HG02973 (cell line): ENCODE results near the gene SLC25A10.
"Not testable (repeated sequence)": the region's sequence is repeated elsewhere in the genome, so short reads cannot be mapped to it uniquely, and the experiment has no call there.

Experiments
- ATAC-seq: cut with Tn5 transposase; IDR thresholded peaks from one replicate; pipeline ENCODE4 v1.9.1; 2021; ENCODE audit warnings: moderate library complexity; ENCODE audit not compliant: unreplicated experiment

Gene SLC25A10

DNA sequence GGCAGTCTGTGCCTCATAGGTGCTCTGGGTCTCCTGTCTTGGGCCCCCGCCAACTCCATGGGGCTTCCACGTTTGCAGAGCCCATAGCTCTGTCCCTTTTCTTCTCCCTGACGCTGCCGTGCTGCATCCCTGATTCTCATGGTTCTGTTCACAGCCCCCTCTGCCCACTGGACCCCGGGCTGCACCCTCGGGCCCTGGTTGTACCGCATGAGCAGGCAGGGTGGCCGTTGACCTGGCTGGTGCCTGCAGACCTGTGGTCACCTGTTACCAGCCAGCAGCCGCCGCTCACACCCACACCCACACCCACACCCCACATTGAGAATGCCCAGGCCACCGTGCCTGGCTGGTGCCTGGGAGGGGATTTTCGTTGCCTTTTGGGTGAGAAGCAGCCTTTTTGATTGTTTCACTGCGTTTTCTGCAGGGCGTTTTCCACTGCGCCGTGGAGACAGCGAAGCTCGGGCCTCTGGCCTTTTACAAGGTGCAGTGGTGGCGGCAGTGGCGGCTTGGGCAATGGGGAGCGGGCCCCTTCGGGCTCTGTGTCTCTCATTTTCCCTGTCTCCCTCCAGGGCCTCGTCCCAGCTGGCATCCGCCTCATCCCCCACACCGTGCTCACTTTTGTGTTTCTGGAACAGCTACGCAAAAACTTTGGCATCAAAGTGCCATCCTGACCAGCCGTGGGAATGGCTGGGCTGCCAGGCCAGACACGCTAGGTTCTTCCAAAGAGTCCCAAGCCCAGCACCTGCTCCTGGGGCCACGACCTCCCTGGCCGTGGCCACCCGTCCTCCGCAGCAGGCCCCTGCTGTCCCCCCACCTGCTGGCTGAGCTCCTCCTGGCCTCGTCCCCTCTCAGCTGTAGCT lies 7.6 kb downstream of the SLC25A10 start:
- ATAC-seq: no peak

DNA sequence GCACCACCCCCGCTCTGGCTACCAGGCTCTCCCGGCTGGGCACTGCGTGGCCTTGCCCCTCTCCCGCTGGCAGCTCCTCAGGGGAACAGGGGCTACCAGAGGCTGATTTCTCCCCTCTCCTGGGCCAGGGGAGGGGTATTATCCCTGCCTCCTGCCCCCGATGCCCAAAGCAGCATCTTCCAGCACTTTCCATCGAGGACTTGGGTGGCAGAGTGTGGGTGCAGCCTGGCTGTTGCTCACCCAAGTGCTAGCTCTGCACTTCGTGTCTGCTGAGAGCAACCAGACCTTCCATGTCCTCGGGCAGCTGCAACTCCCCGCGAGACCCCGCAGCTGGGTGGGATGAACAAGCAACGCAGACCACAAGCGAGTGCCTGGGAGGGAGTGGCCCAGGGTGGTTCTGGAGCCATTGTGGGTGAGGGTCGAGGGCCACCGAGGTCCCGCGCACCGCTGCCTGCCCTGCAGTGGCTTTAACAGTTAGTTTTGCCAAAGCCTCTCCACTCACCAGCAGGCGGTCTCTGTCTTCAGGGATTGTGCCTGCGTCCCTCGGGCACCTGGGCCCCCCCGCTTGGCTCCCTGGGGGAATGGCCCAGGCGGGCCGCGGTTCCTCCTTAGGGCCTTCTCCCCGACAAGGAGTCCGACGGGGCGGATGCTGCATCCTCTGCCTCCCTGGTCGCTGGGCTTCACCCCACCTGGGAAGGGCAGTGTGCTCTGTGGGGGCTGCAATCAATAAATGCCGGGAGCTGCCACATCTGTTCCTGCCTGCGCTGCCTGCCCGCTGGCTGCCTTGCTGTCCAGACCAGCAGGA lies 8.4 kb downstream of the SLC25A10 start:
- no peak for ATAC-seq

DNA sequence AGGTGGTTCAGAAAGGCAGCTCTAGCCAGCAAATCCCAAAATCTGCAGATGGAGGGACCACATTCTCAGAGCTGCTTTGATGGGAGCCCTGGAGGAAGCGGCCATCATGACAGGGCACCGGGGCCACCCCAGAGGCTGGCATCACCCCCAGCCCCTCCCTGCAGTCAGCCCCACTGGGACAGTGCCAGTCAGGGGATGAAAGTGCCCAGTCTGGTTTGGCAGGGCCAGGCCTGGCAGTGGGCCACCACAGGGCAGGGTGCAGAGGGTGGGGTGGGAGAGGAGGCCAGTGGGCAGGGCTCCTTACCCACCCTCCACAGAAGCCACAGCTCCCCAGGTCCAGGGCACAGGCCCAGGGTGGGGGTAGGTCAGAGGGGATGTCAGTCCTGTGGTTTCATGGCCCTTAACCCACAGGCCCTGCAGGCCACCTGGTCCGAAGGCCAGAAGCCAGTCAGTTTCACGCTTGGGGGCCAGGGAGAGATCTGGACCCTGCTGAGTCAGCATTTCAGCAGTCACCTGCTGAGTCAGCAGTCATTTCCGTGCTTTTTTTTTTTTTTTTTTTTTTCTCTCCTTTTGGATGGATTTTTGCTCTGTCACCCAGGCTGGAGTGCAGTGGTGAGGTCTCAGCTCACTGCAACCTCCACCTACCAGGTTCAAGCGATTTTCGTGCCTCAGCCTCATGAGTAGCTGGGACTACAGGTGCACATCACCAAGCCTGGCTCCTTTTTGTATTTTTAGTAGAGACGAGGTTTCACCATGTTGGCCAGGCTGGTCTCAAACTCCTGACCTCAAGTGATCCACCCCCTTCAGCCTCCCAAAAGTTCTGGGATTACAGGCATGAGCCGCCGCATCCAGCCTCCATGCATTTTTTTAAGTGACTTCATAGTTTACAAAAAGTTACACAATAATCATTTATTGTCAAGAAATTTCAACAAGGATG lies 10.4 kb downstream of the SLC25A10 start:
- no peak for ATAC-seq

DNA sequence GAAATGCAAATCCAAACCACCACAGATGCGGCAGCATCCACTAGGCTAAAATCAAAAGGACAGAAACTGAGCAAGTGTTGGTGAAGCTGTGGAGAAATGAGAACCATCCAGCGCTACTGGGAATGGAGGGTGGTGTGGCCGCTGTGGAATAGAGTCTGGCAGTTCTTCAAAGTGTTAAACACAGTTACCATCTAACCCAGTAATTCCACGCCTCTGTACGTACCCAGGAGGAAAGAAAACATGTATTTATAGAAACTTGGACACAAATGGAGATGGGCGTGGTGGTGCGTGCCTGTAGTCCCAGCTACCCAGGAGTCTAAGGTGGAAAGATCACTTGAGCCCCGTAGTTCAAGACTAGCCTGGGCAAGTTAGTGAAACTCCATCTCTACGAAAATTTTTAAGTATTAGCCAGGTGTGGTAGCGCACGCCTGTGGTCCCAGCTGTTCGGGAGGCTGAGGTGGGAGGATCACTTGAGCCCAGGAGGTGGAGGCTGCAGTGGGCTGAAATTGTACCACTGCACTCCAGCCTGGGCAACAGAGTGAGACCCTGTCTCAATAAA lies 11.6 kb downstream of the SLC25A10 start:
- no peak for ATAC-seq

DNA sequence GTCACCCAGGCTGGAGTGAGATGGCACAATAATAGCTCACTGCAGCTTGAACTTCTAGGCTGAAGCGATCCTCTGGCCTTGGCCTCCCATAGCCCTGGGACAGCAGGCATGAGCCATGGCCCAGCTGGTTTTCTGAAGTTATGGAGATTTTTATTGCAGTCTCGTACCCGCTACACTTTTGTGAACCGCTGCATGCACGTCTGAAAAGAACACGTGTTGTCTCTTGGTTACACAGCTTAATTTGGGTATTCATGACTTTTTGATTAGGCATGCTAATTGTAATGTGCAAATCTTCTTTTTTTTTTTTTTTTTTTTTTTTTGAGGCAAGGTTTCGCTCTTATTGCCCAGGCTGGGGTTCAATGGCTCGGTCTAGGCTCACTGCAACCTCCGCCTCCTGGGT lies 13.4 kb downstream of the SLC25A10 start:
- ATAC-seq: no peak

DNA sequence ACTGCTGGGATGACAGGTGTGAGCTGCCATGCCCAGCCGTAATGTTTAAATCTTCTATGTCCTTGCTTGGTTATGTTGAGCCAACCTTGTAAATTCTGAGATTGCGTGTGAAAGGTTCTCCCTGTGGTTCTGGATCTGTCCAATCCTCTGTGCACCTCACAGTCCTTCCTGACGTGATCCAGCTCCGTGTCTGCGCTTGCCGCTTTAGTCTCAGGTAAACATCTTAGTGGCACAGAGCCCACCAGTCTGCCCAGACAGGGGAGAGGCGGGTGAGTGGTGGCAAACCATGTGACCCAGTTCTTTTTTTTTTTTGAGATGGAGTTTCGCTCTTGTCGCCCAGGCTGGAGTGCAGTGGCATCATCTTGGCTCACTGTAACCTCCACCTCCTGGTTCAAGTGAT lies 13.9 kb downstream of the SLC25A10 start:
- no peak for ATAC-seq

DNA sequence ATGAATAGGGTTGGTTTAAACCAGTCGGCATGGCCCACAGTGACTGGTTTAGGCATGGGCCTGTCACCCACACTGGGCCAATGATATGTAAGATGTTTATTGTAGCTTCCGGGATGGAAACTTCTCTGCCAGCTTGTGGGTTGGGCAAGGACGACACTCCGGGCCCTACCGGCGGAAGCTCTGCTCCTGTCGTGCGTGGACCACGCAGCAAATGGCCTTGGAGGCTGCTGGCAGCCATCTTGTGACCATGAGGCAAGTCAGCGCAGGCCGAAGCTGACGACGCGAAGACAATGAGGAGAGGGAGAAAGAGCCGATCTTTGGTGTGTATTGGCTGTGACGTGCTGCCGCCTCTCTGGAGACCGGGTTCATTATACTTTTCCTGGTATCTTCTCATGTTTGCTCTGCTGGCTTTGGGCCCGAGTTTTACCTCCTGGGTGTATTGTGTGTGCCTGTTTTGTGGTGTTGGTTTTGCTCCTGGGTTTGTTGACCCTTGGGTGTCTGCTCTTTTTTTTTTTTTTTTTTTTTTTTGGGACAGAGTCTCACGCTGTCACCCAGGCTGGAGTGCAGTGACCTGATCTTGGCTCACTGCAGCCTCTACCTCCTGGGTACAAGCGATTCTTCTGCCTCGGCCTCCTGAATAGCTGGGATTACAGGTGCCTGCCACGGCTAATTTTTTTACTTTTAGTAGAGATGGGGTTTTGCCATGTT lies 15.4 kb downstream of the SLC25A10 start:
- ATAC-seq: no peak

DNA sequence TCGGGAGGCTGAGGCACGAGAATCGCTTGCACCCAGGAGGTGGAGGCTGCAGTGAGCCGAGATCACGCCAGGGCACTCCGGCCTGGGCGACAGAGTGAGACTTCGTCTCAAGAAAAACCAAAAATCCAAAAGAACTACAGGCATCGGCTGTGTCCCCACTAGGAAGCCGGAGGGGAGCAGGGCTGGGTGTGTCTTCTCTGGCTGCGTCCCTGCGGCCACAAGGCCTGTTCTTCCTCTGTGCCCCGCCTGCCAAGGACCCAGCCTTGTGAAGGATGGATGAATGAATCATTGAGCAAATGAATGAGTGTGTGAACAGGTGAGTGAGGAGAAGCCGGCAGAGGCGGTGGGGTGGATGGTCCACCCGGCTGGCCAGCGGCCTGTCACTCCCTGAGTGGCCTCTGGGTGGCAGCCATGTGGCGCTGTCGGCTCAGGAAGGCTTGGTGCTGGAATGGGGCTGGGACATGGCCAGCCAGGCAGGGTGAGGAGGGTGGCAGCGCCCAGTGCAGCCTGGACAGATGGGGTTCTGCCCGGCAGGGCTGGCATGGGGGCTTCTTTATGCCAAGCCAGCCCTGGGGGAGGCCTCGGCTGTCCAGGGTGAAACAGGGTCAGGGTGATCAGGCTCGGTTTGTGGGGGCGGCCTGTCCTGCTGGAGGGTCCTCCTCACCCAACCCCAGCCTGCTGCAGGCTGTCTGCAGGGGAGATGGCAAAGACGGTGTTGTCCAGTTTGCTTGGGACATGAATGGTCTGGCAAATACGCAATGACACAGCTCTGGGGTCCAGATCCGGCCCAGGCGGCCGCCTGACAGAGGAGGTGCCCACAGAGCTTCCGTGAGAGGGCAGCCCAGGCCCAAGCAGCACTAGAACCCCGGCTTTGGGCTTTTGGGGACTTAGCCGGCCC lies 21.7 kb downstream of the SLC25A10 start:
- no peak for ATAC-seq

DNA sequence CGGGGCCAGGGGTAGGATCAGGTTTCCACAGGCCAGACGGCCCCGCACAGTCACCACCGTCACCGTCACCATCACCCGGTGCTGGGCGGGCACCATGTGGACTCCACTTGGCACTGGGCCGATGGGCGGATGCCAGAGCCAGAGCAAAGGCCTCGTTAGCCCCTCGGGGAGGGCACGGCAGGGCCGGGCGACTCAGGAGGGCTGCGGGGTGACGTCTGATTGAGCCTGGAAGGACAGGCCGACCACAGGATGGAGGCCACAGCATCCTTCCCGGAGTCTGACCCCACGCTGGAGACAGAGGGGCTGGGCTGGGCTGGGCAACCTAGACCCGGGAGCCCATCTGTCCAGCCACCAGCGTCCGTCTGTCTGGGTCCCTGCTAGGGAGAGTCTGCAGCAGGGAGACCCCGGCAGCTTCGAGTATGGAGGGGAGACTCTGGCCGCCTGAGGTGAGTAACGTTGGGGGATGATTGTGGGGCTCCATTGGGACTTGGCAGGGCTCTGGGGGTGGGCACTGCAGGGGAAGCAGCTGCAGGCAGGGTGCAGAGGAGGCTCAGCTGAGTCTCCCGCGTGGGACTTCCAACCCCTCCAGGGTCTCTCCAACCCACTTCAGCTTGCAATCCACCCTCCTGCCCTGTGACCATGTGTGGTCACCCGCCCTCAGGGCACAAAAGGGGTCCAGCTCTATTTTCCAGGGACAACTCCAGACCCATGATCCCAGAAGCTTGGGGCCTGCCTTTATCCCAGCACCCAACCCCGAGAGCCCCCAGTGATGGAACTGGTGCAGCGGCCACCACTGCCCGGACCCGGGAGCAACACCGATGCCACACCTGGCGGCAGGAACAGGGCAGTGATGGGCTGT lies 22.6 kb downstream of the SLC25A10 start:
- no peak for ATAC-seq

DNA sequence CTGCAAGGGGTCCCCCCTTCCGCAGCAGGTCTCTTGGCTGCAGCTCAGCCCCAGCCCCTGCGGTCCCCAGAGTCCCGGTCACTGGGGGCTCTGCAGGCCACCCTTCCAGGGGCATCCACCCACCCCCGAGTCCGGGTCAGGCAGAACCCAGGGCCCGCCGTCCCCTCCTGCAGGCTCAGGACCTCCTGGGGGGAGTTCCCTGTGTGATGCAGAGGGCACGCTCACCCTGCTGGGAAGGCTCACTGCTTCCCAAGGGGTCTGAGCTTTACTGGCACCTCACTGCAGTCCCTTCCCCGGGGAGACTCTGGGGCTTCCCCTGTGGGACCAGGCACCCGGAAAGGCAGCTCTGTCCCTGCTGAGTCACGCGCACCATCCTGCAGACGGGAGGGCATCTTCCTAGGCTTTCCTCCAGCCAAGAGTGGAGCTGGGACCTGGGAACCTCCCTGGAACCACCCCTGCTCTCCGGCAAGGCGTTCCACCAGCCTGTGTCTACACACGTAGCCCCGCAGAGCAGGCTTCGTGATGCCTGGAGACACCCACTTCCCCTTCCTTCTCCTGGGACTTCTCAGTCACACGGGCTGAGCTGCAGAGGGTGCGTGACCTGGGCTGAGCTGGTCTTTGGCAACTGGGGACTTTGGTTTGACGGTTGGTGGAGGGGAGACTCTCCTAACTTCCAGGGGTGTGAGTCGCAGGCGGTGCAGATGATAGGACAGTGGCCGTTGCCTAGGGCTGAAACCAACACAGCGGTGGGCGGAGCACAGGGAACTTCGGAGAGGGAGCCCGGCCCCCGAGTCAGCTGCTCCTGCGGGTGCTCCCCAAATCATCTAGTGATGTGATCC lies 23.4 kb downstream of the SLC25A10 start:
- no peak for ATAC-seq

DNA sequence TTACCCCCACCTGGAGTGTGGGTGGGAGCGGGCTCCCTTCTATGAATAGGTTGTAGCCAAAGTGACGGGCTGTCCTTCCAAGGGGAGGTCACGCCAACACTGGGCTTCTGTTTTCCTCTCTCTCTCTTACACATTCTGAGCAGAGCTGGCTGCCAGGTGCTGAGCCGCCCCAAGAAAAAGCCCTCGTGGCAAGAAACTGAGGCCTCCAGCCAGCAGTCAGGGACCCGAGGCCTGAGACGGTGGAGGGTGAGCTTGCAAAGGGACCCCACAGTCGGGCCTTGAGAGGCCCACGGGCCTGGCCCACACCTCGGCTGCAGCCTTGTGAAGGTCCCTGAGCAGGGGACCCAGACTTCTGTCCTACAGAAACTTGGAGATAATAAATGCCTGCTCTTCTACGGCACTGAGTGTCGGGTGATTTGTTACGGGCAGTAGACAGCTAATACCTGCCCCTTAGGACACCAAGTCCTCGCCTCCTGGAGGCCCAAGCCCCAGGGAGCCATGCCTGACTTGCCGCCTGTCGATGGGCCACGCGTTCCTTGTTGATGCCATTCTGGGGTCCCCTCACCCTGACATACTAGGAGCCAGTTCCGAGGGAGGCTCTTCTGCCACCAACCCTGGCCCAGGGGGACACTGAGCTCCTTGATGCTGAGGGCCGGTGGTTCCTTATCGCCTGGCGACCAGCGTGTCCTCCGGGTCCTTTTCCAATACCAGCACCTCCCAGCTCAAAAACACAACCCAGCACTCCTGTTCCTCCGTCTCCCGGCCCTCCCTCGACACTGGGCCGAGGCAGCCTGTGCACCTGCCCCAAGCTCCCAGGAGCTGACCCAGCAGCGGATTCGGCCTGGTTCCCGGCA lies 26.1 kb downstream of the SLC25A10 start:
- no peak for ATAC-seq

DNA sequence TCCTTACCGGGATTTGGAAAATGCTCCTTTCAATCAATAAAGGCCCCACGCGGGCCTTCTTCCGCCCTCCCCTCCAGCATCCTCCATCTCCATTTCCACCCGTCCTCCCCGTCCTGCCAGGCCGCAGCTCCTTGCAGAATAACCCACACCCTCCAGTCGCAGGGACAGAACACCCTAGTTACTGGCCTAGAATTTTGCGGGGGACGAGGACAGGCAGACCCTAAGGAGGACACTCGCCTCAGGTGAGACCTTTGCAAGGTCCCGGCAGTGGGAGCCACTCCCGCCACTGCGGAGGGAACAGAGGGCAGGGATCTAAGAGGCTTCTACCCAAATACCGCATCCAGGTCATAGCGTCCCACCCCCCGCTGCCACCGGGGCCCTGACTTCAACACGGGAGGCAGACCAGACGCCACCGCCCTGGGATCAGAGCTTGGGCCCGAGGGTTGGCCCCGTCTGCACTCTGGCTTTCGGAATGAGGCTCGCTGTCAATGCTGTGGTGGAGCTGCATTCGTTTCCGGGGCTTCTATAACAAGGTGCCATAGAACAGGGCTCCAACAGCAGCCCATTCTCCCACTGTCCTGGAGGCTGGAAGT lies 26.8 kb downstream of the SLC25A10 start:
- no peak for ATAC-seq

DNA sequence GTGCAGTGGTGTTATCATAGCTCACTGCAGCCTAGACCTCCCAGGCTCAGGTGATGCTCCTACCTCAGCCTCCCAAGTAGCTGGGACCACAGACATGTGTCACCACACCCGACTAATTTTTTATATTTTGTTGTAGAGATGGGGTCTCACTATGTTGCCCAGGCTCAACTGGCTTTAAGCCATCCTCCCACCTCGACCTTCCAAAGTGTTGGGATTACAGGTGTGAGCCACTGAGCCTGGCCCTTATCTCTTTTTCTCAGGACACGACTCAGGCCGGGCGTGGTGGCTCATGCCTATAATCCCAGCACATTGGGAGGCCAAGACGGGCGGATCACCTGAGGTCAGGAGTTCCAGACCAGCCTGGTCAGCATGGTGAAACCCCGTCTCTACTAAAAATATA lies 27.5 kb downstream of the SLC25A10 start:
- ATAC-seq: not testable (repeated sequence)

DNA sequence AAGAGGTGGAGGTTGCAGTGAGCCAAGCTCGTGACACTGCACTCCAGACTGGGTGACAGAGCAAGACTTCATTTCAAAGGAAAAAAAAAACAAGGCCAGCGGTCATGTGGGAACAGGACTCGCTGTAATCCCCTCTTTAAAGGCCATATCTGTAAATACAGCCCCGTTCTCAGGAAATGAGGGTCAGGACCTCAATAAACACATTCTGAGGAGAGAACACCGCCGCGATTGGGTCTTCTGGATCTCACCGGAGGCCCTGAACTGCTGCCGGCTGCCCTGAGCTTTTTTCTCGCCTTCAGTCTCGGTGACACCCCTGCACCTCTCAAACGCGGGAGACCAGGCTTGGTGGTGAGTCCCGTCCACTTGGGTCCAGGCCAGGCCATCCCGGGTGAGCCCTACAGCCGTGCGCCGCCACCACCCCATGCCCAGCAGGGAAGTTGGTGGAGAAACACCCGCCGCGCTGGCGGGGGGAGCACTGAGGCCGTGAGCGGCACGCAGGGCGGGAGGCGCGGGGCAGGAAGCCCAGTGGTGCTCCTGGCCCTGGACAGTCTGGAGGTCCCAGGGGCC lies 28.4 kb downstream of the SLC25A10 start:
- no peak for ATAC-seq

DNA sequence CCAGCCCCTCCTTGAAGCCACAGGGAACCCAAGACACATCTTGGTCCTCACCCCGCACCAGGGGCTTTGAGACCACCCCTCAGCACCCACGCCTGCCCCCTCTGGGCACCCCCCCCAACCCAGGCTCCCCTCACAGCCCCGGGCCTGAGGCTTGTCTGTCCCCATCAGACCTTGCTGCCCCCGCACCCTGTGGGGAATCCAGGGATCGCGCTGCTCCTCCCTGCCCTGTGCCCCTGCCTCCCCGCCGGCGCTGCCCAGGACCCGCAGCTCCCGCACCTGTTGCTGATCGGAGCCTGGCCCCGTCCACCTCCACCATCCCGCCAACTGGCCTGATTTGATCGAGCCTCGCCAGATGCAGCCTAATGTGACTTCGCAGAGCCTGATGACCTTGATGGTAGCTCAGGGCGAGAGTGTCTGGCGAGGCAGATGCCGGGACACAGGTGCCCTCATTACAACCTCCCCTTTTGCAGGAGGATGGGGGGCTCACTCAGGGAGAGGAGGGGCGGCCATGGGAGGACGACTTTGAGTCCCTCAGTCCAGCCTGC lies 29.0 kb downstream of the SLC25A10 start:
- no peak for ATAC-seq
